ENCODE measurements around the gene LCP2.

- TF ChIP-seq, protein P1, sequence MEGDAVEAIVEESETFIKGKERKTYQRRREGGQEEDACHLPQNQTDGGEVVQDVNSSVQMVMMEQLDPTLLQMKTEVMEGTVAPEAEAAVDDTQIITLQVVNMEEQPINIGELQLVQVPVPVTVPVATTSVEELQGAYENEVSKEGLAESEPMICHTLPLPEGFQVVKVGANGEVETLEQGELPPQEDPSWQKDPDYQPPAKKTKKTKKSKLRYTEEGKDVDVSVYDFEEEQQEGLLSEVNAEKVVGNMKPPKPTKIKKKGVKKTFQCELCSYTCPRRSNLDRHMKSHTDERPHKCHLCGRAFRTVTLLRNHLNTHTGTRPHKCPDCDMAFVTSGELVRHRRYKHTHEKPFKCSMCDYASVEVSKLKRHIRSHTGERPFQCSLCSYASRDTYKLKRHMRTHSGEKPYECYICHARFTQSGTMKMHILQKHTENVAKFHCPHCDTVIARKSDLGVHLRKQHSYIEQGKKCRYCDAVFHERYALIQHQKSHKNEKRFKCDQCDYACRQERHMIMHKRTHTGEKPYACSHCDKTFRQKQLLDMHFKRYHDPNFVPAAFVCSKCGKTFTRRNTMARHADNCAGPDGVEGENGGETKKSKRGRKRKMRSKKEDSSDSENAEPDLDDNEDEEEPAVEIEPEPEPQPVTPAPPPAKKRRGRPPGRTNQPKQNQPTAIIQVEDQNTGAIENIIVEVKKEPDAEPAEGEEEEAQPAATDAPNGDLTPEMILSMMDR (conservative IDR thresholded peaks at IDR 0.05 in 1 of 2, IDR thresholded peaks at IDR 0.05 in 1 of 2; ENCODE audit: low read depth in 1 of 2, low read length in 2 of 2), result no peak
- TF ChIP-seq EZH2 (IDR thresholded peaks at IDR 0.05; ENCODE audit: low read length, missing control alignments), result no peak
Measured at GRCh38 chr5:170327168-170327567, 29.6 kb upstream of the LCP2 start.

Data from fibroblast of lung (primary cell).